ENCODE measurements around the gene CEP290.

CEP290 gene

GRCh38 chr12:88166179-88166578, 24.3 kb upstream of the CEP290 start:
- no peak for DNase-seq (ENCODE audit: low read depth)
- H3K4me3 ChIP-seq (ENCODE audit: low read depth, low read length) = no peak overlapping the region
- TF ChIP-seq CTCF (IDR thresholded peaks at IDR 0.05; ENCODE audit: low read depth, low read length, missing control alignments) = no peak
- in situ Hi-C loops (cut with HindIII; ENCODE audit: low sequenced_read_pairs) = no loop called here

- H3K4me3 ChIP-seq (ENCODE audit: low read depth, low read length) = no peak overlapping the region
- TF ChIP-seq CTCF (IDR thresholded peaks at IDR 0.05; ENCODE audit: low read depth, low read length, missing control alignments) = no peak
- in situ Hi-C loops (cut with HindIII; ENCODE audit: low sequenced_read_pairs) = no loop called here
- DNase-seq (ENCODE audit: low read depth) = no peak
Observed at GRCh38 chr12:88163371-88163770, 21.5 kb upstream of the CEP290 start.

- no peak for DNase-seq (ENCODE audit: low read depth)
- TF ChIP-seq CTCF (IDR thresholded peaks at IDR 0.05; ENCODE audit: low read depth, low read length, missing control alignments) = no peak
- in situ Hi-C loops (cut with HindIII; ENCODE audit: low sequenced_read_pairs) = no loop called here
- H3K4me3 ChIP-seq (ENCODE audit: low read depth, low read length) = no peak overlapping the region
Observed at GRCh38 chr12:88156075-88156654, 14.3 kb upstream of the CEP290 start.

- peak; percentile 42 for DNase-seq (ENCODE audit: low read depth)
- in situ Hi-C loops (cut with HindIII; ENCODE audit: low sequenced_read_pairs) = no loop called here
- no peak for TF ChIP-seq CTCF (IDR thresholded peaks at IDR 0.05; ENCODE audit: low read depth, low read length, missing control alignments)
- no peak overlapping the region for H3K4me3 ChIP-seq (ENCODE audit: low read depth, low read length)
Observed at GRCh38 chr12:88153959-88154358, 12.1 kb upstream of the CEP290 start.

GRCh38 chr12:88150063-88150462, 8.2 kb upstream of the CEP290 start:
- TF ChIP-seq CTCF (IDR thresholded peaks at IDR 0.05; ENCODE audit: low read depth, low read length, missing control alignments) = no peak
- H3K4me3 ChIP-seq (ENCODE audit: low read depth, low read length) = no peak overlapping the region
- in situ Hi-C loops (cut with HindIII; ENCODE audit: low sequenced_read_pairs) = no loop called here
- DNase-seq (ENCODE audit: low read depth) = no peak

GRCh38 chr12:88145567-88146505, 3.9 kb upstream of the CEP290 start:
- TF ChIP-seq CTCF (IDR thresholded peaks at IDR 0.05; ENCODE audit: low read depth, low read length, missing control alignments) = no peak
- H3K4me3 ChIP-seq (ENCODE audit: low read depth, low read length) = no peak overlapping the region
- DNase-seq (ENCODE audit: low read depth) = no peak
- in situ Hi-C loops (cut with HindIII; ENCODE audit: low sequenced_read_pairs) = no loop called here
